WI38 (cell line): ENCODE results near the gene AMIGO1.

Experiments
- H3K4me3 ChIP-seq: 2 replicates; pipeline ENCODE4 v1.5.1; 2011; ENCODE audit warnings: low read depth, mild to moderate bottlenecking, control low read depth, low read length
- TF ChIP-seq, protein P1 (sequence below): IDR thresholded peaks from 2 replicates; pipeline ENCODE4 v1.5.1; 2012; ENCODE audit warnings: low read depth, mild to moderate bottlenecking, control low read depth, low read length

Gene AMIGO1

DNA sequence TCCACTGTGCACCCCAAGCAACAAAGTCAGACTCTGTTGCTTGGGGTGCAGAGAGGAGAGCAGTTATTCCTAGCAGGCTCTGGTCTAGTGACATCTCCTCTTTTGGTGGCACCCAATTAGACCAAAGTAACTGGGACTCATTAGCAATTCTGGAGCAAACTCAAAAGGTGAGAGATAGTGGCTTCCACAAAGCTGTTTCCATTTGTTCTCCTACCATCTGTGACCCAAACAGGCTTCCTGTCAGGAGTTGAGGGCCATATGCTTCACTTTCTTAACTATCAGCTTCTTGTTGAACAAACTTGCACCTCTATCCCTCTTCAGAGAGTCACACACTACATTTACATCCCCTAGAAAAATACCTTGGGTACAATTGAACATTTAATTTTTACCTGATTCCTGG is 27.3 kb downstream of the AMIGO1 start:
- H3K4me3 ChIP-seq = no peak overlapping the region
- TF ChIP-seq, protein P1, sequence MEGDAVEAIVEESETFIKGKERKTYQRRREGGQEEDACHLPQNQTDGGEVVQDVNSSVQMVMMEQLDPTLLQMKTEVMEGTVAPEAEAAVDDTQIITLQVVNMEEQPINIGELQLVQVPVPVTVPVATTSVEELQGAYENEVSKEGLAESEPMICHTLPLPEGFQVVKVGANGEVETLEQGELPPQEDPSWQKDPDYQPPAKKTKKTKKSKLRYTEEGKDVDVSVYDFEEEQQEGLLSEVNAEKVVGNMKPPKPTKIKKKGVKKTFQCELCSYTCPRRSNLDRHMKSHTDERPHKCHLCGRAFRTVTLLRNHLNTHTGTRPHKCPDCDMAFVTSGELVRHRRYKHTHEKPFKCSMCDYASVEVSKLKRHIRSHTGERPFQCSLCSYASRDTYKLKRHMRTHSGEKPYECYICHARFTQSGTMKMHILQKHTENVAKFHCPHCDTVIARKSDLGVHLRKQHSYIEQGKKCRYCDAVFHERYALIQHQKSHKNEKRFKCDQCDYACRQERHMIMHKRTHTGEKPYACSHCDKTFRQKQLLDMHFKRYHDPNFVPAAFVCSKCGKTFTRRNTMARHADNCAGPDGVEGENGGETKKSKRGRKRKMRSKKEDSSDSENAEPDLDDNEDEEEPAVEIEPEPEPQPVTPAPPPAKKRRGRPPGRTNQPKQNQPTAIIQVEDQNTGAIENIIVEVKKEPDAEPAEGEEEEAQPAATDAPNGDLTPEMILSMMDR = no peak

GRCh38 chr1:109481646-109482045 is 27.9 kb downstream of the AMIGO1 start:
- H3K4me3 ChIP-seq = no peak overlapping the region
- TF ChIP-seq, protein P1 = no peak

DNA sequence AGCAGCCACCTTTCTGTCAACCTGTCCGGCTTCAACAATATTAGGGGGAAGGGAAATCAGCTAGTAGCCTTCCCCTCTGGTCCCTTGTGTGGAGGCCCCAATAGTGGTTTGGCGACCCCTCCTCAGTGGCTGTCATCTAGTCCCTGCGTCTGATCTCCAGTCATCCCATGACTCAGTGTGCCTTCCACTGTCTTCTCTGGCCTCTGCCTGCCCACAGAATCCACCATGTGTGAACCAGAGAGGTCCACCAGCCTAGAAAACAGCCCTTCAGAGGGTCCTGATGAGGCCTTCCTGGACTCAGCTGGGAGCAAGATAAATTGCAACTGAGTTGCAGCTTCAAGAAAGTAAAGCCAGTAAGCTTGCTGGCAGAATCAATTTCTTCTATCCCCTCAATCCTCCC is 29.6 kb downstream of the AMIGO1 start:
- TF ChIP-seq, protein P1 = no peak
- H3K4me3 ChIP-seq = no peak overlapping the region

- TF ChIP-seq, protein P1 = no peak
- H3K4me3 ChIP-seq = no peak overlapping the region
Measured at GRCh38 chr1:109479311-109479710, 30.2 kb downstream of the AMIGO1 start.

DNA sequence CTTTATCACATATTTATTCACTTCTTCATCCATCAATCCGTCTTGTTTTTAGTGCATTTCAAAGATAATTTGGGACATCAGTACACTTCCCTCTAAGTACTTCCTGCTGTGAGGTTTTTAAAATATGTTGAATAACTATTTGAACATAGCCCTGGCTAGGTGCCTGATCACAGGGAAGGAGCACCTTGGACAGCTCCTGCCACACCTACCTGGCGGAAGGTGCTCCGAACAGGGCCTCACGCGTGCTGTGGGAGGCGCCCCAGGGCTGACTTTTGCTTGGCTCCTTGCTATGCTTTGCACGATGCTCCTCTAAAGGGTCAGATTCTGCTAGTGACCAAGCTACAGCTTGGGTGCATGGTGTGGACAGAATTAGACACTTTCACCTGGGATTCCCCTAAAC is 30.7 kb downstream of the AMIGO1 start:
- H3K4me3 ChIP-seq = no peak overlapping the region
- TF ChIP-seq, protein P1 = no peak

GRCh38 chr1:109477821-109478220 is 31.7 kb downstream of the AMIGO1 start:
- TF ChIP-seq, protein P1 = no peak
- no peak overlapping the region for H3K4me3 ChIP-seq

- no peak overlapping the region for H3K4me3 ChIP-seq
- TF ChIP-seq, protein P1 = no peak
Measured at GRCh38 chr1:109476825-109477224, 32.7 kb downstream of the AMIGO1 start.
